Nephron progenitor cell (in vitro differentiated cells): ENCODE measurements around the gene FAM53B.

Source experiments
- DNase-seq: peaks from one replicate; pipeline ENCODE4 v3.0.0; 2021
- H3K27ac Mint-ChIP-seq: 2 replicates; pipeline ENCODE4 v1.8.0; 2021; ENCODE audit warnings: mild to moderate bottlenecking, moderate library complexity, mixed read lengths
- H3K27me3 Mint-ChIP-seq: 2 replicates; pipeline ENCODE4 v1.8.0; 2021; ENCODE audit warnings: mild to moderate bottlenecking, low read depth, mixed read lengths; ENCODE audit not compliant: poor library complexity
- H3K36me3 Mint-ChIP-seq: 2 replicates; pipeline ENCODE4 v1.8.0; 2021; ENCODE audit warnings: low read depth, mixed read lengths
- H3K4me1 Mint-ChIP-seq: 2 replicates; pipeline ENCODE4 v1.8.0; 2021; ENCODE audit warnings: mixed read lengths
- H3K4me3 Mint-ChIP-seq: 2 replicates; pipeline ENCODE4 v1.8.0; 2021; ENCODE audit warnings: mild to moderate bottlenecking, moderate library complexity, mixed read lengths
- H3K9me3 Mint-ChIP-seq: 2 replicates; pipeline ENCODE4 v1.8.0; 2021; ENCODE audit warnings: mild to moderate bottlenecking, moderate library complexity, mixed read lengths
- TF ChIP-seq, protein P1 (sequence below): fragments of 200-600 bp; sonication (generic); IDR thresholded peaks from 2 replicates; pipeline ENCODE4 v1.5.0; 2021; ENCODE audit warnings: antibody characterized with exemption

The FAM53B gene

DNA sequence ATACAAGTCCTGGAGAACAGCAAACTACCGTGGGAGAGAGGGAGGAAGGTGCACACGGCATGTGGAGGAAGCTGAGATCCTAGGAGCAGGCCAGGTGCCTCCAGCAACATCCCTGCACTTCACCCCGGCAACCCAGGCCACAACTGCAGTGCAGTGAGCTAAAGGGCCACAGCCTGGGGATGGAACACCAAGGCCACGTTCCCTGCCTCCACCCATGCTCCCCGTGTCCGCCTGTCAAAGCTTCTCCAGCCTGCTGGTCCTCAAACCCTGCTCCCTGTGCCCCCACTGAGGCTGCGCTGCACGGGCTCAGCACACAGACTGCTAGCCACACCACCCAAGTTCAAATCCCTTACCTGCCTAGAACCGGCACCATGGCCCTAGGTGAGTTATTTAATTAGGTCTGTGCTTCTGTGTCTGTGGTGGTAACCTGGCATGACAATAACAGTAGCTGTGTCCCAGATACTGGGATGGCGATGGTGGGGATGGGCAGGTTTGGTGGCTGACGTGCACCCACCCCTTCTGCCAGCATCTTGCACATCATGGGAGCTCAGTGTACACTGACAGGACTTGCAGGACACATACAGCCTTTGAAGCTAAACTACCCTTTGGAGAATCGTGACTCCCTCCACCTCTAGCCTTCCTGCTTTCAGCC is 85.5 kb downstream of the FAM53B start:
- H3K4me3 Mint-ChIP-seq, result no peak overlapping the region
- H3K27me3 Mint-ChIP-seq, result no peaks in the 10 kb centered on the region
- no peak for DNase-seq
- TF ChIP-seq, protein P1, sequence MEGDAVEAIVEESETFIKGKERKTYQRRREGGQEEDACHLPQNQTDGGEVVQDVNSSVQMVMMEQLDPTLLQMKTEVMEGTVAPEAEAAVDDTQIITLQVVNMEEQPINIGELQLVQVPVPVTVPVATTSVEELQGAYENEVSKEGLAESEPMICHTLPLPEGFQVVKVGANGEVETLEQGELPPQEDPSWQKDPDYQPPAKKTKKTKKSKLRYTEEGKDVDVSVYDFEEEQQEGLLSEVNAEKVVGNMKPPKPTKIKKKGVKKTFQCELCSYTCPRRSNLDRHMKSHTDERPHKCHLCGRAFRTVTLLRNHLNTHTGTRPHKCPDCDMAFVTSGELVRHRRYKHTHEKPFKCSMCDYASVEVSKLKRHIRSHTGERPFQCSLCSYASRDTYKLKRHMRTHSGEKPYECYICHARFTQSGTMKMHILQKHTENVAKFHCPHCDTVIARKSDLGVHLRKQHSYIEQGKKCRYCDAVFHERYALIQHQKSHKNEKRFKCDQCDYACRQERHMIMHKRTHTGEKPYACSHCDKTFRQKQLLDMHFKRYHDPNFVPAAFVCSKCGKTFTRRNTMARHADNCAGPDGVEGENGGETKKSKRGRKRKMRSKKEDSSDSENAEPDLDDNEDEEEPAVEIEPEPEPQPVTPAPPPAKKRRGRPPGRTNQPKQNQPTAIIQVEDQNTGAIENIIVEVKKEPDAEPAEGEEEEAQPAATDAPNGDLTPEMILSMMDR, result no peak
- no peaks in the 10 kb centered on the region for H3K9me3 Mint-ChIP-seq
- H3K36me3 Mint-ChIP-seq, result peaks cover 4% of the 10 kb centered on the region
- no peak overlapping the region for H3K27ac Mint-ChIP-seq
- H3K4me1 Mint-ChIP-seq, result peaks cover 10% of the 10 kb centered on the region

DNA sequence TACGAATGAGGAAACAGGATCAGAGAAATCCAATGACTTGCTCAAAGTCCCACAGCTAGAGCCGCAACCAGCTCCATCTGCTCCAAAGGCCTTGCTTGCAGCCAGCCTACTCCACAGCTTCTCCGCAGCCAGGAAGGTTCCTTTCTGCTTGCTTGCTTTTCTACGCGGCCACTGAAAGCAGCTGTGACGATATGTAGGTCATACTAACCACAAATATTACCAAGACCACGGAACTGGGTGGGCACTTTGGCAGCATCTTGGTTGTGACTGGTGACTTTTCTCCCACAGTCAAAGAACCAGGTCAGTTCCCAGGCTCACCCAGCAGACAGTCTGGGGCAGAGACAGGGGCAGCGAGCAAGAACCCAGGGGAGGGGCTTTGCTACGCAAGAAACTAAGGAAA is 86.4 kb downstream of the FAM53B start:
- Mint-ChIP-seq H3K4me1 (peaks cover 10% of the 10 kb centered on the region), H3K27ac (peak overlapping the region; percentile 50), H3K27me3 (no peaks in the 10 kb centered on the region), H3K36me3 (peaks cover 4% of the 10 kb centered on the region), H3K4me3 (no peak overlapping the region), H3K9me3 (no peaks in the 10 kb centered on the region)
- DNase-seq, result no peak
- TF ChIP-seq, protein P1, result no peak

- no peak for DNase-seq
- H3K9me3 Mint-ChIP-seq, result no peaks in the 10 kb centered on the region
- peaks cover 4% of the 10 kb centered on the region for H3K36me3 Mint-ChIP-seq
- H3K27ac Mint-ChIP-seq, result no peak overlapping the region
- H3K27me3 Mint-ChIP-seq, result no peaks in the 10 kb centered on the region
- H3K4me3 Mint-ChIP-seq, result no peak overlapping the region
- TF ChIP-seq, protein P1, result no peak
- peaks cover 14% of the 10 kb centered on the region for H3K4me1 Mint-ChIP-seq
Observed at GRCh38 chr10:124656541-124656940, 87.6 kb downstream of the FAM53B start.

GRCh38 chr10:124656113-124656490 is 88.1 kb downstream of the FAM53B start:
- H3K4me3 Mint-ChIP-seq, result no peak overlapping the region
- H3K9me3 Mint-ChIP-seq, result no peaks in the 10 kb centered on the region
- TF ChIP-seq, protein P1, result no peak
- H3K36me3 Mint-ChIP-seq, result peaks cover 4% of the 10 kb centered on the region
- no peaks in the 10 kb centered on the region for H3K27me3 Mint-ChIP-seq
- DNase-seq, result no peak
- H3K4me1 Mint-ChIP-seq, result peaks cover 15% of the 10 kb centered on the region
- no peak overlapping the region for H3K27ac Mint-ChIP-seq

DNA sequence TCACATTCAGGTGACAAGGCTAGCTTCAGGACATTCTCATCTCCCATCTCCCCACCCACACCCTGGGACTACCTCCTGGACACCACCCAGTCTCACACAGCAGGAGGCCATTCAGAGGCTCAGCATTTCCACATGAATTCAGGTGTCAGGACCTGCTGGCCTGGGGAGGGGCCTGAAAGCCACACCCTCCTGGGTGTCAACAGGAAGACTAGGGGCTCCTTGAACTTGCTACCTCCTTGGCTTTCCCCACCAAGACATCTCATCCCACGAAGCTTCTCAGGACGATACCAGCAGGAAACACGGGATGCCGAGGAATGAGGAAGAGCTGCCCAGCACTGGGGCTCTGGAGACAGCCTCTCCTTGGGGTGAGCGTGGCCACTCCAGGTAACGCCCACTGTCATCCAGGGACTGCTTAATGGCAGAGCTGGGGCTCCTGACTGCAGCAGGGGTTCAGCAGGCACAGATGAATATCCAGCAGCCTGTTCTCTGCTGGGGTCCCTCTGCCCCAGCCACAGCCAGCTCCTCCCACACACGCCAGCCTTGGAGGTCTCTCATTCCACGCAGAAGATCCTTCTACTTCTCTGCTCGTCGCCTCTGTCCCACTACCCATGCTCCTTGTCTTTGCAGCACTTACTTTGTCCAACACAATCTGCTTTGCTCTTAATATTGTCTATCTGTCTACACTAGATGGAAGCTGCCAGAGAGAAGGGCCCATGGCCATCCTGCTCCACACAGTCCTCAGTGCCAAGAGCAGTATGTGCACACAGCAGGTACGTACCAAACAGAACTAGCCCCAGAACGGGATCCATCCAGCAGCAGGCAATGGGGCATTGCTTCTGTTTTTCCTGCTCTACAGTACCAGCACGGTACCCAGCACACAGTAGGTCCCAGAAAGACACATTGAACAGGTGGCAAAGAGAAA is 88.7 kb downstream of the FAM53B start:
- Mint-ChIP-seq H3K4me1 (peaks cover 20% of the 10 kb centered on the region), H3K27ac (no peak overlapping the region)
- TF ChIP-seq, protein P1, result no peak

More for the DNA sequence above, 88.7 kb downstream of the FAM53B start:
- DNase-seq, result no peak
- Mint-ChIP-seq H3K36me3 (peaks cover 4% of the 10 kb centered on the region), H3K27me3 (no peaks in the 10 kb centered on the region), H3K9me3 (no peaks in the 10 kb centered on the region), H3K4me3 (no peak overlapping the region)
